GM12878 (cell line): ENCODE results near the gene ESYT3. TPM values are rescaled to one million over a fixed set of nuclear protein-coding genes. Genes with fewer than 3 reads are reported as not detected.

Experiments used
- ATAC-seq: fragments of 200-7000 bp; cut with Tn5 transposase; 3 replicates; pipeline ENCODE4 v1.9.1; 2020; ENCODE audit warnings: mild to moderate bottlenecking, moderate library complexity
- BruUV-seq: library from RNA; stranded (reverse); fragments of 400-500 nt; replicated peaks from 2 replicates; lab custom pipeline; 2021; lab: Mats Ljungman, UMichigan
- CTCF ChIA-PET: fragments of 300-600 bp; sonication (Branson Sonifier 250); formaldehyde crosslinking; extraction: SDS; loops from one replicate; lab custom pipeline; 2021; ENCODE audit warnings: inconsistent platforms; lab: Yijun Ruan, JAX
- POLR2A ChIA-PET: fragments of 350-600 bp; formaldehyde crosslinking; extraction: SDS; loops from one replicate; lab custom pipeline; 2021; ENCODE audit warnings: inconsistent platforms; lab: Charles Lee
- RAD21 ChIA-PET: fragments of 300-600 bp; sonication (Branson Sonifier 250); formaldehyde crosslinking; loops from one replicate; lab custom pipeline; 2023; ENCODE audit warnings: antibody characterized with exemption; ENCODE audit not compliant: unreplicated experiment; lab: Charles Lee
- SMC1A ChIA-PET: fragments of 300-600 bp; sonication (Branson Sonifier 250); formaldehyde crosslinking; loops from one replicate; lab custom pipeline; 2023; ENCODE audit not compliant: unreplicated experiment, uncharacterized antibody; lab: Charles Lee
- DNase-seq: peaks from one replicate; pipeline ENCODE4 v3.0.0-alpha.2; 2011; ENCODE audit warnings: low read depth, low spot score
- FAIRE-seq: peaks from 3 replicates; lab custom pipeline; 2011; peaks lifted over from hg19 to GRCh38; lab: Jason Lieb, UNC
- H2AFZ ChIP-seq: 2 replicates; pipeline ENCODE4 v1.6.0; 2011; ENCODE audit warnings: low read depth, low read length, control low read depth; ENCODE audit not compliant: control insufficient read depth
- H3K27ac ChIP-seq: 2 replicates; pipeline ENCODE4 v1.5.1; 2011; ENCODE audit warnings: control low read depth; ENCODE audit not compliant: control insufficient read depth, insufficient read depth
- H3K27me3 ChIP-seq, 2 experiments: replicated peaks in 1 of 2; 2 replicates each; pipeline versions ENCODE4 v1.6.0 to v1.6.1; 2011; ENCODE audit warnings: low read length in 1 of 2; ENCODE audit not compliant: control insufficient read depth in 2 of 2, insufficient read depth in 2 of 2
- H3K36me3 ChIP-seq, 2 experiments: 2 replicates each; pipeline ENCODE4 v1.5.1; 2011; ENCODE audit warnings: low read length in 1 of 2; ENCODE audit not compliant: control insufficient read depth in 2 of 2, insufficient read depth in 2 of 2
- H3K4me1 ChIP-seq: 2 replicates; pipeline ENCODE4 v1.6.1; 2011; ENCODE audit warnings: mild to moderate bottlenecking, low read length, moderate library complexity, mixed read lengths; ENCODE audit not compliant: control insufficient read depth, insufficient read depth
- H3K4me2 ChIP-seq: 2 replicates; pipeline ENCODE4 v1.6.0; 2011; ENCODE audit warnings: control low read depth; ENCODE audit not compliant: control insufficient read depth, insufficient read depth
- H3K4me3 ChIP-seq: fragments of 200-600 bp; sonication (generic); 2 replicates; pipeline ENCODE4 v1.5.1; 2016
- H3K79me2 ChIP-seq: 2 replicates; pipeline ENCODE4 v1.6.0; 2011; ENCODE audit warnings: low read length; ENCODE audit not compliant: control insufficient read depth, insufficient read depth
- H3K9ac ChIP-seq: 2 replicates; pipeline ENCODE4 v1.8.0; 2011; ENCODE audit warnings: low read length, control low read depth, mixed read lengths; ENCODE audit not compliant: control insufficient read depth, insufficient read depth
- H3K9me3 ChIP-seq: replicated peaks from 3 replicates; pipeline ENCODE4 v1.5.1; 2011; ENCODE audit warnings: mild to moderate bottlenecking, low read length; ENCODE audit not compliant: control insufficient read depth, insufficient read depth
- H4K20me1 ChIP-seq: 2 replicates; pipeline ENCODE4 v1.6.0; 2011; ENCODE audit not compliant: control insufficient read depth, insufficient read depth
- EGR1 ChIP-seq, 2 experiments: IDR thresholded peaks; 1 replicate in 1 of 2; 2 replicates in 1 of 2; pipeline ENCODE4 v1.6.1; 2011 to 2012; ENCODE audit warnings: low read depth in 2 of 2, low read length in 2 of 2, borderline replicate concordance in 1 of 2, mild to moderate bottlenecking in 1 of 2, moderate library complexity in 1 of 2
- EZH2 ChIP-seq: IDR thresholded peaks from 2 replicates; pipeline ENCODE4 v1.6.1; 2012; ENCODE audit warnings: low read depth, mild to moderate bottlenecking, control low read depth, inconsistent platforms, low read length, borderline replicate concordance; ENCODE audit not compliant: control insufficient read depth
- FOS ChIP-seq: IDR thresholded peaks from 3 replicates; pipeline ENCODE4 v1.6.1; 2011; ENCODE audit warnings: borderline replicate concordance; ENCODE audit not compliant: insufficient read length; ENCODE audit errors: extremely low read depth
- IRF4 ChIP-seq: IDR thresholded peaks from 2 replicates; pipeline ENCODE4 v1.6.1; 2011; ENCODE audit warnings: low read depth, low read length
- NR2F1 ChIP-seq: fragments of 450-650 bp; conservative IDR thresholded peaks from 2 replicates; pipeline ENCODE4 v1.6.1; 2017; ENCODE audit warnings: mild to moderate bottlenecking
- PAX5 ChIP-seq: IDR thresholded peaks from 2 replicates; pipeline ENCODE4 v1.6.1; 2011; ENCODE audit warnings: low read depth, low read length, borderline replicate concordance
- POLR2A ChIP-seq: IDR thresholded peaks from 2 replicates; pipeline ENCODE4 v1.6.1; 2011; ENCODE audit warnings: low read depth, mild to moderate bottlenecking, low read length
- POLR2AphosphoS2 ChIP-seq: IDR thresholded peaks from 2 replicates; pipeline ENCODE4 v1.6.1; 2011; ENCODE audit warnings: low read depth, mild to moderate bottlenecking, low read length, improper control_type of control experiment, moderate library complexity
- POU2F2 ChIP-seq: IDR thresholded peaks from 3 replicates; pipeline ENCODE4 v1.6.1; 2011; ENCODE audit warnings: low read depth, mild to moderate bottlenecking, low read length, borderline replicate concordance
- PRDM15 ChIP-seq: fragments of 450-650 bp; formaldehyde crosslinking; IDR thresholded peaks from 2 replicates; pipeline ENCODE4 v1.4.0; 2020; ENCODE audit warnings: mild to moderate bottlenecking, moderate library complexity
- RAD21 ChIP-seq: IDR thresholded peaks from 2 replicates; pipeline ENCODE4 v1.6.1; 2011; ENCODE audit warnings: mild to moderate bottlenecking, low read depth, low read length, moderate library complexity; ENCODE audit not compliant: insufficient read depth
- RCOR1 ChIP-seq: conservative IDR thresholded peaks from 2 replicates; pipeline ENCODE4 v1.6.1; 2012; ENCODE audit warnings: low read depth, low read length, improper control_type of control experiment
- RUNX3 ChIP-seq: IDR thresholded peaks from 2 replicates; pipeline ENCODE4 v1.6.1; 2012; ENCODE audit warnings: low read length, inconsistent platforms
- SIX5 ChIP-seq: IDR thresholded peaks from 2 replicates; pipeline ENCODE4 v1.6.1; 2011; ENCODE audit warnings: mild to moderate bottlenecking, low read depth, low read length, moderate library complexity; ENCODE audit not compliant: severe bottlenecking
- SREBF2 ChIP-seq: IDR thresholded peaks from 2 replicates; pipeline ENCODE4 v1.6.1; 2012; ENCODE audit warnings: mild to moderate bottlenecking, low read length
- SRF ChIP-seq, 2 experiments: IDR thresholded peaks; 2 replicates each; pipeline ENCODE4 v1.6.1; 2011; ENCODE audit warnings: low read depth in 2 of 2, low read length in 2 of 2, mild to moderate bottlenecking in 1 of 2, moderate library complexity in 1 of 2
- YBX1 ChIP-seq: fragments of 450-650 bp; IDR thresholded peaks from 2 replicates; pipeline ENCODE4 v1.6.1; 2016; ENCODE audit warnings: antibody characterized with exemption
- ZNF274 ChIP-seq: IDR thresholded peaks from one replicate; pipeline ENCODE4 v1.8.0; 2011; ENCODE audit not compliant: insufficient read length, insufficient read depth
- ZNF384 ChIP-seq: IDR thresholded peaks from 2 replicates; pipeline ENCODE4 v1.6.1; 2012; ENCODE audit warnings: low read depth, mild to moderate bottlenecking, low read length, improper control_type of control experiment, borderline replicate concordance
- WGBS: methylation state at CpG from one replicate; pipeline ENCODE4 v1.1.6; 2016; ENCODE audit warnings: low lambda C conversion rate; ENCODE audit not compliant: insufficient replicate concordance, insufficient coverage; ENCODE audit errors: missing lambda C conversion rate; 5-methylcytosine and 5-hydroxymethylcytosine counted together
- in situ Hi-C: fragments of 300-500 bp; cut with MboI; formaldehyde crosslinking; loops from 9 replicates; pipeline ENCODE4 v1.14.3; 2018; ENCODE audit warnings: mixed read lengths
- intact Hi-C: fragments of 100-400 bp; cut with micrococcal nuclease; formaldehyde crosslinking; loops from one replicate; pipeline ENCODE4 v1.14.2; 2022; ENCODE audit not compliant: unreplicated experiment
- polyA plus RNA-seq, 11 experiments: library from polyadenylated mRNA; depleted of rRNA in 4 of 11; unstranded in 6 of 11; stranded (reverse) in 5 of 11; fragments of >200 nt; fragmentation: Nextera tagmentation in 4 of 11; fragmentation: Illumina TruSeq in 1 of 11; extraction: Ambion mirVana in 4 of 11; extraction: Trizol in 1 of 11; gene quantifications; 1 replicate in 1 of 11; 2 replicates in 10 of 11; pipeline versions ENCODE4 v1.2.1 to v1.2.3, GENCODE V29; 2011 to 2016; ENCODE audit warnings: inconsistent platforms in 2 of 11, missing spikeins in 2 of 11, low read depth in 1 of 11
- total RNA-seq, 4 experiments: library from RNA; depleted of rRNA in 3 of 4; stranded (reverse); fragments of >200 nt in 3 of 4; fragmentation: Illumina TruSeq in 1 of 4; extraction: Trizol in 1 of 4; gene quantifications; 2 replicates each; pipeline versions ENCODE4 v1.2.1 to v1.2.3, GENCODE V29; 2013 to 2021
- TF ChIP-seq, protein P1 (sequence below), 3 experiments: IDR thresholded peaks in 2 of 3; conservative IDR thresholded peaks in 1 of 3; 2 replicates each; pipeline ENCODE4 v1.5.1; 2011; ENCODE audit warnings: low read depth in 3 of 3, low read length in 3 of 3, mild to moderate bottlenecking in 3 of 3, control low read depth in 2 of 3, moderate library complexity in 2 of 3, inconsistent platforms in 1 of 3, mixed read lengths in 1 of 3; ENCODE audit not compliant: control insufficient read depth in 2 of 3, insufficient read depth in 1 of 3; ENCODE audit errors: extremely low read depth in 1 of 3

The ESYT3 gene
- total and polyA plus RNA-seq, 10 of the 15 experiments (the other 5 are each of a cell fraction or from before 2014, with no cell fraction given) = not detected

GRCh38 chr3:138473391-138473790 lies 39.0 kb downstream of the ESYT3 start:
- 64% methylated on average over 8 of the region's 8 CpGs for WGBS
- no peaks in the 10 kb centered on the region for H3K4me1 ChIP-seq
- TF ChIP-seq SREBF2 (no peak), PAX5 (no peak), POLR2AphosphoS2 (no peak), EGR1 (IDR thresholded peaks at IDR 0.05; ENCODE audit: borderline replicate concordance in 1 of 2, low read depth in 2 of 2, low read length in 2 of 2) (no peak), POLR2A (no peak), IRF4 (no peak), YBX1 (no peak), ZNF274 (no peak), NR2F1 (no peak), POU2F2 (no peak), ZNF384 (no peak), PRDM15 (no peak), SRF (IDR thresholded peaks at IDR 0.05; ENCODE audit: low read depth in 2 of 2, low read length in 2 of 2) (no peak), RAD21 (no peak), SIX5 (no peak), RCOR1 (no peak), RUNX3 (no peak), EZH2 (no peak), FOS (no peak)
- TF ChIP-seq, protein P1, sequence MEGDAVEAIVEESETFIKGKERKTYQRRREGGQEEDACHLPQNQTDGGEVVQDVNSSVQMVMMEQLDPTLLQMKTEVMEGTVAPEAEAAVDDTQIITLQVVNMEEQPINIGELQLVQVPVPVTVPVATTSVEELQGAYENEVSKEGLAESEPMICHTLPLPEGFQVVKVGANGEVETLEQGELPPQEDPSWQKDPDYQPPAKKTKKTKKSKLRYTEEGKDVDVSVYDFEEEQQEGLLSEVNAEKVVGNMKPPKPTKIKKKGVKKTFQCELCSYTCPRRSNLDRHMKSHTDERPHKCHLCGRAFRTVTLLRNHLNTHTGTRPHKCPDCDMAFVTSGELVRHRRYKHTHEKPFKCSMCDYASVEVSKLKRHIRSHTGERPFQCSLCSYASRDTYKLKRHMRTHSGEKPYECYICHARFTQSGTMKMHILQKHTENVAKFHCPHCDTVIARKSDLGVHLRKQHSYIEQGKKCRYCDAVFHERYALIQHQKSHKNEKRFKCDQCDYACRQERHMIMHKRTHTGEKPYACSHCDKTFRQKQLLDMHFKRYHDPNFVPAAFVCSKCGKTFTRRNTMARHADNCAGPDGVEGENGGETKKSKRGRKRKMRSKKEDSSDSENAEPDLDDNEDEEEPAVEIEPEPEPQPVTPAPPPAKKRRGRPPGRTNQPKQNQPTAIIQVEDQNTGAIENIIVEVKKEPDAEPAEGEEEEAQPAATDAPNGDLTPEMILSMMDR (IDR thresholded peaks at IDR 0.05 in 2 of 3, conservative IDR thresholded peaks at IDR 0.05 in 1 of 3; ENCODE audit: control insufficient read depth in 2 of 3, extremely low read depth in 1 of 3, insufficient read depth in 1 of 3, low read depth in 3 of 3, low read length in 3 of 3) = no peak
- TF ChIP-seq, all 136 proteins: peak for 0
- Histone ChIP-seq H3K79me2 (no peaks in the 10 kb centered on the region), H2AFZ (no peak overlapping the region), H3K4me3 (no peak overlapping the region), H3K27ac (no peak overlapping the region), H3K9me3 (no peaks in the 10 kb centered on the region), H3K36me3 (no peaks in the 10 kb centered on the region), H3K27me3 (peaks cover 0 to 2% of the 10 kb centered on the region in 2 experiments; a peak in 2 of 4 replicates), H4K20me1 (no peaks in the 10 kb centered on the region), H3K4me2 (no peak overlapping the region), H3K9ac (no peak overlapping the region)
- ATAC-seq (no peak), DNase-seq (no peak), FAIRE-seq (no peak)
- BruUV-seq = no TSS peak
- POLR2A ChIA-PET = no interaction called here
- RAD21 ChIA-PET = no interaction called here
- intact Hi-C loops (no loop called here), in situ Hi-C loops (no loop called here)
- SMC1A ChIA-PET = no interaction called here
- CTCF ChIA-PET = interaction anchor here (0.5 to 1.5 kb wide), 2 partner anchors 25 to 461 kb away, joined by 3 to 4 read pairs; no protein-coding TSS in a partner anchor
